GM18520 (cell line): ENCODE data around the gene LMO2.
"Not testable (repeated sequence)": the region's sequence is repeated elsewhere in the genome, so short reads cannot be mapped to it uniquely, and the experiment has no call there.

Source experiments
- ATAC-seq: cut with Tn5 transposase; IDR thresholded peaks from one replicate; pipeline ENCODE4 v1.9.1; 2021; ENCODE audit not compliant: unreplicated experiment

The LMO2 gene

DNA sequence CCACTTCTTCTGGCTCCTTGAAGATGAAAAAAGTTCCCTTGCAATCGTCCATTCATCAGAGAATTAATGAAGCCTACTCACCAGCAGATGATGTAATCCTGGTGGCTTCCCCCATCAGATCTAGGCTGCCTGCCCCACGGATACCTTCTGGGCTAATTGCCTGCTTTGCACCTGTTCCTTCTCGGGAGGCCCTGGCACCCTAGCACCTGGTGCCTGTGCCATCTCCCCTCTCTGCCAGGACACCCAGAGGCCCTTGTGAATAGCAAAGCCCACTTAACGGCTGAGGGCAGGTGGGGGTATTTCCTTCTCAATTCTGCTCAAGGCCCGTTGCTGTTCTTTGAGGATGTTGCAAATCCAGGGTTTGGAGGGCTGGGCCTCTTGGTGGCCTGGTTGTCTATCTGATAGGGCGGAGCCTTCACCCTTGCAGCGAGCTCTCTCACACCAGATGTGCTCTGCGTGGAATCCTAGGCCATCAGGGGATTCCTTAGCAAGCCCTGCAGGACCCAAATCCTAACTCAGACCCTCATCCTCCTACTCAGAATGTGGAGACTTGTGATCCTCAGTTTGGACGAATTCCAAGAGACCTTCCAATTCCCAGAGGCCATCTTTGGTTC is at the start of gene LMO2:
TSS of gene LMO2 (minus strand) at position 363 of the 614 bp plus-strand sequence. CDS start 22,360 bp downstream, outside the sequence.
- no peak for ATAC-seq

DNA sequence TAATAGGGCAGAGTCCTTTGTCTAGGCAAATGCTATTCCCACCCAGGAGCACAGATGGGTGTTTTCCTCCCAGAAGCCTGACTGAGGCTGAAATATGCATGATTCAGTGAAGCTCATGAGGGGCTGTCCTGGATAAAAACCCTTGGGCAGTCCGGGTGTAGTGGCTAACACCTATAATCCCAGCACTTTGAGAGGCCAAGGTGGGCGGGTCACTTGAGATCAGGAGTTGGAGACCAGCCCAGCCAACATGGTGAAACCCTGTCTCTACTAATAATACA is 48.6 kb upstream of the LMO2 start:
- no peak for ATAC-seq

DNA sequence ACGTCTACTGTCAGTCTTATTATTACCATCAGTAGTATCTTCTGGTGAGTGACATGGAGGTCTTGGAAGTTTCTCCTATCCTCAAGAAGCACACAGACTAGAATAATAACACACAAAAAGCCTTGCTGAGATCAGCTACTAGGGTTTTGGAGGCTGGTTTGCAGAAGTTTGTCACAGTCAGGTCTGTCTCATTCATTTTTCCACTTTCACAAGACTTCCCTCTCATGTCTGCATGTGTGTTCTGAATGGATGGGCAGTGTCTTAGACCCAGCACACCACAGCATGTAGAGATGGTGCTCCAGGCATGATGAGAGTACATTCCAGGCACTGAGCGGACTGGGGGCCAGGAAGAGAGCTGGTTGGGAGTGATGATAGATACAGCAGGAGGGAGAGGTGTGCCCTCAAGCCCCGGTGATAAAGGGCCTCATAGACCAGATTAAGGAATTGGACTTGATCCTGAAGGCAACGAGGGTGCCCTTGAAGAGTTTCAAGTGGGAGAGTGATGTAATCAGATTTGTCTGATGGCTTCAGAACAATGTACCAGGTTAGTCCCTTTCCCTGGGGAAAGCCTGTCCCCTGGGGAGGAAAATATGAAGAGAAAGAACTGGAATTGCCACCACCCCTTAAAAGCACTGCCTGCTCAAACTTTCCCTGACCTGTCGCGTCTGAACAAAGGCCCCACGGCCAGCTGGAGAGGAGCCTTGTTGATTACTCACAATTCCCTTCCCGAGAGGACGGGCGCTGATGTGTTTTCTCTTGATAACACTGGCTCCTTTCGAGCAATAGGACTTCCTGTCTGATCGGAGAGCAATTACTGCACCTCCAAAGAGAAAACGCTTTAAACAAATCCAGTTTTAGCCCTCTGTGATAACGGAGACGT is 45.1 kb upstream of the LMO2 start:
- no peak for ATAC-seq

DNA sequence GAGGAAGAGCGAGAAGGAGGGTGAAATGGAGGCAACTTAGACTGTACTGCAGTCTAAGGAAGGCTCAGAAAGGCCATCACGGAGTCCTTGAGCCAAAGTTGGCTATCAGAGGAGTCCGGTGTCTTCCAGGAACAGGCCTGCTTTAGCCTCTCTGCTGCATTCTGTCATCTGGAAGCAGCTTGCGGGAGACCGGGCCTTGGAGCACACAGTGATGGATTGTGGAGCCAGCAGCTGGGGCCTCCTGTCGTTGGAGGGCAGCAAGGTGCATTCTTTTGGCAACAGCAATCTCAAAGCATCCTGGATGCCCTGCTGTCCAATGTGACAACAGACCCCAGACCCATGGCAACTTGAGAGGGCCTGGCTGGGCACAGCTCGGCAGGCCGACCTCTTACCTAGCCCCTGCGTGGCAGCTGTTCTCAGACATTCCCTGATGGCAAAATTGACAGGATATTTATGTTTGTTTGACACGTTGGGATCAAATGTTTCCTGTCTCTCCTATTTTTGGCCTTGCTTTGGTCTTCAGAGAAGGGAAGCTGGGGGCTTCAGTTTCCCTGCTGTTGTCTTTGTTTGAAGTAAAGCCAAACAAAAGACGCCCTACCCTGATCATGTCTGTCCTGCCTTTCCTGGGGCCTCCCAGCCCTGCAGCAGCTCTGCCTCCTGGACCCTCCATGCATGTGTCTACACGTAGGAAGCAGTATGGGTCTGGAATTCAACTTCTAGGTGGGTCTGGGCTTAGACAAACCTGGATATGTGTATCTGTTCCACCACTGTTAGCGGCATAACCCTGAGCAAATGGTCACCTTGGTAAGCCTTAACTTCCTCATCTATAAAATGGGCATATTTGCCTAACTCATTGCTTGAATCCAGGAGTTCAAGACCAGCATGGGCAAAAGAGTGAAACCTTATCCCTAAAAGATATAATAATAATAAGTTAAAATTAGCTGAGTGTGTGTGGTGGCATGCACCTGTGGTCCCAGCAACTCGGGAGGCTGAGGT is 43.9 kb upstream of the LMO2 start:
- ATAC-seq: no peak

DNA sequence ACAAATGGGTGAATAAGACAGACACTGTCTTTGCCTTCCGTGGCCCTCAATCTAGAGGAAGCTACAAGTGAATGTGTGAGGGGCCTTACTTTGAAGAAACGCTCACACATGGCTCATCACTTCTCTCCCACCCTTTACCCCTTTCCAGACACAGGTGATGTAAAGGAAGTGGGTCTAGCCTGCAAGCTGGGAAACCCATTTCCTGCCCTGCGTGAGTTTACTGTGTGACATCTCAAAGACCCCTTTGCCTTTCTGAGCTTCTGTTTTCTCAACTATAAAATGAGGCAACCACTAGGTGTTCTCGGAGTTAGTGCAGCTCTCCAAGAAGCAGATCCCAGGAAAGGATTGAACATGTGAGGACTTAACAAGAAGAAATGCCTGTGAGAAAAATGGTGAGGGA is 43.1 kb upstream of the LMO2 start:
- no peak for ATAC-seq

DNA sequence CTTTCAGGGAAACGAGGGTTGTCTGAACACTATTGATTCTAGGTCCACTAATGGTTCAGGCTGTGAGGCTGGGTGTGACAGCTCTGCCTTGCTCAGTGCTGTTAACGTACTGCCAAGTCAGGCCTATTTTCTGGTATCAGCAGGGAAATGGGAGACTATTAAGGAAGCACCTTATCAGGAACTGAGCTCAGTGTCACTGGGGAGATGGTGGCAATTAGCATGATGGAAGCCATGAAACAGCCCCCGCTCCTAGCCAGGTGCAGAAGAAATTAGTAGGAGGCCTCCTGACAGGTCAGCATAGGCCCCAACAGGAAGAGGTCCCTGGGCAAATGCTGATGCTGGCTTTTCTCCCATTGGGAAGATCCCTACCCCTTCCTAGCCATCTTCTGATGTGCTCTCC is 42.6 kb upstream of the LMO2 start:
- no peak for ATAC-seq

DNA sequence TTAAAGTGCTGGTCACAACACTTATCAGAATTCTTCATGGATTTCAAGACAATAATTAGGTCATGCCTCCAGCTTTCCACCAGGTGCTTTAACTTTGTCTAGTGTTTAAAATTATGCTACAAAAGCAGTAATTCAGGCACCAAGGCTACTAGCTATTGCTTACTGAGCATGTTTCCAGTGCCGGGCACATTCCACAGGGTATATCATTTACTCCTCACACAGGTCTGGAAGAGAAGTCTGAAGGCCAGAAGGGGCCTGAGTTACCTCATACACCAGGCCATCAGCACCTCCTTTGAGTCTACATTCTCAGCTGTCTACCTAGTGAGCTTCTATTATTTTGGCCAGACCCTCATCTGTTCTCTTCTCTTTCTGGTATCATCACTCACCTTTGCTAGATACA is 41.7 kb upstream of the LMO2 start:
- ATAC-seq: no peak

DNA sequence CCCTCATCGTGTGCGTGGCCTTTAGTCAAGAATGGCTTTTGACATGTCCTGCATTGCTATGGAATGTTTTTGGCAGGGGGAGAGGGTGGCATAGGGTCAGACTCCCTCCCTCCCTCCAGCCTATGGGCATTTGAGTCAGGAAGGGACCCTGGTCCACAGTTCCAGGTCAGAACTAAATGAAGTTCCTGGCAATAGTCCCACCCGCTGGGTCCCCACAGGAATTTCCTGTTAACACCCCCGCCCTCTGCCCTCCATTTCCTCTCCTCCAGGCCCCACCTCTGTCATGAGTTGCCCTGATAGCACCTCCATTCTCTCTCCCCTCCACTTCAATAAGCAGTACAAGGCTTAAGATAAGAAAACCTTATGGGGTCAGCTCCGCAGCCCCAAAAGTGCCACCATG is 40.8 kb upstream of the LMO2 start:
- ATAC-seq: no peak

DNA sequence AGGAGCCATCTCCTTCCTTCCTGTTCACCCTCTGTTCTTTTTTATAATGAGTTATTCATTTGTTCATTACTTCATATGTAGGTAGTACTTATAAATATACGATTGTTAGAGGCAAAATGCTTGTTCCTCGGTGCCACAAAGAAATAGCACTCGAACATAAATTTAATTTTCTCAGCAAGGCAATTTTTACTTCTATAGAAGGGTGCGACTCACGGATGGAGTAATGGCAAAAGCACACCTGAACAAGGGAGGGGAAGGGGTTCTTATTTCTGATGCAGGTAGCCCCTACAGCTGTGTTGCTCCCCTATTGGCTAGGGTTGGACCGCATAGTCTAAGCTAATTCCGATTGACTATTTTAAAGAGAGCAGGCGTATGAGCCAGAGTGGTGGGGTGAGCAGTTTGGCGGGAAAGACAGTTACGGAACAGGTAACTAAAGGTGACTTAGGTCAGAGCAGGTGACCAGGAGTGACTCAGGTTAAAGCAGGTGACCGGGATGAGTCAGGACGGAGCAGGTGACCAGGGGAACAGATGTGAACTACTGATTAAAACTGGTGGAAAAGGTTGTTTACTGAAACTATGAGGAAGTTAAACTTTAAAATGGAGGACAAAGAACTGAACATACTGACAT is 40.0 kb upstream of the LMO2 start:
- ATAC-seq: not testable (repeated sequence)

DNA sequence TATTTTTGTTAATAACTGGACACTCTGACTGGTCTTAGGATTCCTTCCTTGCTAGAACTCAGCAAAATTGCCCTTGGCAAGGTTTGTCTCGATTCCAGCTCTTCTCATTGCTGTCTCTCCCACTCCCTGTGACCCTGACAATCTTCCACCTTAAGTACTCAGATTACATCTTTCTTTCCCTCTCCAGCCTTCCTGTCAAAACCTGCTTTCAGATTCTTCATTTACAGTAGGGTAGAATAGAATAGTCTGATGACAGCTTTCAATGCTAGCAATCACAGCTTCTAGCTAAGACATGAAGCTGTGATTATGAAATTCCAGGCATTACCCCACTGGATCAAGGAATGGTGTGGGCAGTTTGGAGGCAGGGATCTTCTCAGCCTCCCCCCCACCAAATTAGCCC is 39.2 kb upstream of the LMO2 start:
- no peak for ATAC-seq

DNA sequence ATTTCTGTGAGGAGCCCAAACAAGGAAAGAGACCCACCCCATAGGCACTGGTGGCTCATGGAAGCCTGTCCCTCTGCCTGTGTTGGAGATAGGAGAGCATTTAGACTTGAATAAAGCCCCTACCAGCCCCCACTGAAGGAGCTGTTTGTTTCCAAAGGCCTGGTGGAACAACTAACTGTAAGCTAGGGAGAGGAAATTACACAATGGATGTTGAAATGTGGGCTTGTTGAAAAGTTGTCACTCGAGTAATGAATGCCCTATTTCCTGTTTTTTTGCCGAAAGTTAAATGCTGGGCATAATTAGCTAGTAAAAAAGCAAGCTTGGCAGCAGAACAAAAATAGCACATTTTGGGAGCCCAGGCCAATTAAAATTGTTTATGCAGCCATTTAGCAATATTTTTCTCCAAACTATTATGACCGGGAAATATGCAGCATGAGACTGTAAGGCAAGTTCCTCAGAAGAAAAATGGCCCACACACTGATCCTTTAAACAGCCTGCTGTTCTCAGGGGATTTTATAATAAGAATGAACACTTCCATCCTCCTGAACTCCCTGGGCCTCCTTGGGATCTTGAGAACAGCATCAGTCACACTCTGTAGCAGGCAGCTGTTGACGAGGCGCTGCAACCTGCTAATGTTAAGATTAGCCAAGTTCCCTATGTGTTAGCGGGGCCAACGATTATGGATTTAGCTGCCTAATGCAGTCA is 38.6 kb upstream of the LMO2 start:
- ATAC-seq: no peak

DNA sequence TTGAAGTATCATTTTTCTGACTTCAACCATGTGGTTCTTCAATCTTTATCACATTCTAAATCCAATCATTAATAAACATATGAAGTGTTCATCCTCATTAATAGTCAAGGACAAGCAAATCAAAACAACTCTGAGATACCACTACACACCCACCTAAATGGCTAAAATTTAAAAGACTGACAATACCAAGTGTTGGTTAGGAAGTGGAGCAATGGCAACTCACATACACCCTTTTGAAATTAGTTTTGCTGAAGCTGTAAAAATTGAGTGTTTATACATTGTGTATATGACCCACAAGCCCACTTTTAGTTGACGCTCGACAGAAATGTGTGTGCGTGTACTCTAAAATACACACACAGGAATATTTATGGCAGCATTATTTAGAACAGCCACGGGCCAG is 36.7 kb upstream of the LMO2 start:
- ATAC-seq: no peak

DNA sequence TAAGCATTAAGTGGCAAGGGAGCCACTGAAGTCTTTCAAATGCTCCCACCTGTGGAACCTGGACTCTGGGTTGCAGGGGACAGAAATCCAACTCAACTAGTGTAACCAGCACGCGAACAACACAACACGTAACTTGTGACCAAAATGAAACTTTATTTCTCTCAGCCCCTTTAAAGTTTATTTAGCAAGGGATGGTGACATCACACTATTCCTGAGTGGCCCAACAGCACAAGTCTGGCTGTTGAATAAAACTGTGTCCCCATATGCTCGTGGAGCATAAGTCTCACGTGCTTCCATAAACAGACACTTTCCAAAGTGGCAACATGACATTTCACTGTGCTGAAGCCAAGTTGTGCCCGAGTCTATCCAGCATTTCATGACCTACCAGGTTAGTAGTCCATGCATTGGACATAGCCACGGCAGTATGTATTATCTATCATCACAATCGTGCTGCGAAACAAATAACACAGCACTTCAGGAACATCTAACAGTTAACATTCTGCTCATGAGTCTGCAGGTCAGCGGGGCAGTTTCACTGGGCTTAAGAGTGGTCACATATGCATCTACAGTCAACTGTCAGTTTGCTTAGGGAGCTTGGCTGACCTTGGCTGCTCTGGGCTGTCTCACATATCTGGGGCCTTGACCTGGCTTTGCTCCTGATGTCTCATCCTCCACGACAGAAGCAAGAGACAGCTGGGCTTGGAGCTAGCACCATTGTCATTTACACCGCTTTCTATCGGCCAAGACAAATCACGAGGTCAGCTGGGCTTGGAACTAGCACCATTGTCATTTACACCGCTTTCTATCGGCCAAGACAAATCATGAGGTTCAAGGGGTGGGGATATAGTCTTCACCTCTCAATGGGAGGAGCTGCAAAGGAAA is 35.0 kb upstream of the LMO2 start:
- no peak for ATAC-seq

DNA sequence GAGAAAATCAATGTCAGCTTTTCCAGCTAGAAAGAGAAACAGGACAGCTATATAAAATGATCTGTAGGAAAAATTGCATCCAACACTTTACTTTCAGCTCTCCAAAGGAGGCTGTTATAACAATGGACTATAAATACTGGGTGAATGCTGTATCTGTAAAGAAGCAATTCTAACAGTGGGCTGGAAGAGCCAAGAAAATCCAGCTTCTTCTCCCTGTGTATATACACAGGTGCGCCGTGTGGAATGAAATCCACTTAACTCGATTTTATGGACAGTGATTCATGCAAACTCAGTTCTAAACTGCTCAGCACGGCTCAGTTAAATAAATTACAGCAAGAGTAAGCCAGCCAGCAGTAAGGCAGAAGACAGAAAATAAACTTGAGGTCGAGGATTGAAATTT is 32.5 kb upstream of the LMO2 start:
- no peak for ATAC-seq

DNA sequence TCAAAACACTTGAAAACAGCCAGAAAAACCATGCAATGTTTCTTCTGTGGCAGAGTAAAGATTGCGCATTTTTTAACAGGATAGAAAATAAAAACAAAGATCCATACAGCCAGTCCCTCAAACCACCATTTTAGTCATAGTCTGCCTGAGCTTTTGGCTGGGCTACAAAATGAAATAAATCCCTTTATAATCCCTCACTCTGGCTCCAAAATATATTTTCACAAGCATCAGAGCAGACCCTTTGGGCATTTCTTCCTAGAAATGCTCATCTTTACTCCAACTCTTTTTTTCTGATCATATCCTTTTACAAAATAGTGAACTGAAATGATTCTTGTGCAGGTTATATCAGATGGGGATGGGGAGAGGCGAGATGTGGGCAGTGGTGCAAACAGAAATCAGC is 31.8 kb upstream of the LMO2 start:
- ATAC-seq: no peak

DNA sequence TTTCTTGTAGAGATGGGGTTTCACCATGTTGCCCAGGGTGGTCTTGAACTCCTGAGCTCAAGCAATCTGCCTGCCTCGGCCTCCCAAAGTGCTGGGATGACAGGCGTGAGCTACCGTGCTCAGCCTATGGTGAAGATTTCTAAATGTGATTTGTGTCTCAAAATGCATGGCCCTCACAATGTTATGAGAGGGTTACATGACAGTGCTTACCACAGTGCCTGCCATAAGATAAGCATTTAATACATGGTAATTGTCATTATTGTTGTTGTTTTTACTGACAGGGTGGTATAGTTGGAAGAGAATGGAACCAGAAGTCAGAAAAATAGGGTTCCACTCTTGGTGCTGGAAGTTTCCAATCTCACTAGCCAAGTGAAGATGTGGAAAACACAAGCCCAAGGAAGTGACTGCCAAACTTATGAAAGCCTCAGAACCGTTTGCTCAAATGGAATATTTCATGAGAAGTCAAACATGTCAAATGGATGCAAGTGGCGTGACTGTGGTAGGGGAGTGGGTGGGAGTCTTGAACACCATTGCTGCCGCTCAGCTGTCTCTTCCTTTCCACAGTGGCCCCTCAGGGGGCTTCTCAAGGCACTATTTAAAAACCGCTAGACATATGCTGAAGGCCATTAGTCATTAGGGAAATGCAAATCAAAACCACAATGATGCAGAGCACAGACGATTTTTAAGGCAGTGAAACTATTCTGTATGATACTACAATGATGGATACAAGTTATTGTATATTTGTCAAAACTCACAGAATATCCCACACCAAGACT is 29.1 kb upstream of the LMO2 start:
- peak; percentile 91 for ATAC-seq

DNA sequence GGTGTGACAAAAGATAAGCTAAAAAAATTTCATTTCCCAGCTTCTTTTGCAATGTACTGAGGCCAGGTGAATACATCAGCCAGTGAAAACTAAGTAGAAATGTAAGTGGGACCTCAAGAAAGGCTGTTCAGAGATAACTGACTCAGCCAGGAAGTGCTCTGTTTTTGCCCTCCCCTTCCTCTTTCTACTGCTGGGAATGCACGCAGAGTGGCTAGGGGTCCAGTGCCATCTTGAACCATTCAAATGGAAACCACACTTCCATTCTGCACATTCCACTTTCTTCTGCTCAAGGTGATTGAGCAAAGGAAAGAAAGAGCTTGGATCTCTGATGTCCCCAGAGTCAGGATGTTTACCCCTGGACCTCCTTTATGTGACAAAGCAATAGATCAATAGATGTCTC is 27.8 kb upstream of the LMO2 start:
- no peak for ATAC-seq

DNA sequence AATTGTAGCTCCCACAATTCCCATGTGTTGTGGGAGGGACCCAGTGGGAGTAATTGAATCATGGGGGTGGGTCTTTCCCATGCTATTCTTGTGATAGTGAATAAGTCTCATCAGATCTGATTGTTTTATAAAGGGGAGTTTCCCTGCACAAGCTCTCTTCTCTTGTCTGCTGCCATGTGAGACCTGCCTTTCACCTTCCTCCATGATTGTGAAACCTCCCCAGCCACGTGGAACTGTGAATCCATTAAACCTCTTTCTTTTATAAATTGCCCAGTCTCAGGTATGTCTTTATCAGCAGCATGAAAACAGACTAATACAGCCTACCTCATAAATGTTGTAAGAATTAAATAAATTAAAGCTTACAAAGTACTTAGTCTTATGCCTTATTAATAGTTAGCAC is 25.5 kb upstream of the LMO2 start:
- not testable (repeated sequence) for ATAC-seq

DNA sequence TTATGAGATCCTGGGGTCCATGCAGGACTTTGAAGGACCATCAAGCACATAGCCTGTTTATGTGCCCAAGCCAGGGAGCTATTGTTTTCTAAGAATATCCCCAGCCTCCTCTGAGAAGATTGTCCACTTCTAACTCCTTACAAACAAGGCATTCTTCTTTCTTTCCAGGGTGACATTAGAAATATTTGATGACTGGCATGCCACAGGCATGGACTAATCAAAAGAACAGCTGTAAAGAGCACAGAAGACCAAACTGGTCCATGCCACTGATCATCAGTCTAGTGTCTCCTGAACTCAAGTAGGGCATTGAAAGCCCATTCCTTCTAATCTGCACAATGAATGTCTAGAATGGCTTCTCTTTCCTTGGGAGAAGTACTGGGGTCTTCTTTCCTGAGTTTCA is 24.9 kb upstream of the LMO2 start:
- ATAC-seq: no peak
